ENCODE data around the gene ARRB1. TPM values are rescaled to one million over a fixed set of nuclear protein-coding genes. Genes with fewer than 3 reads are reported as not detected.

Gene ARRB1
- total RNA-seq, 2 experiments from 2014 or later = 26.7 to 27.8 TPM

DNA sequence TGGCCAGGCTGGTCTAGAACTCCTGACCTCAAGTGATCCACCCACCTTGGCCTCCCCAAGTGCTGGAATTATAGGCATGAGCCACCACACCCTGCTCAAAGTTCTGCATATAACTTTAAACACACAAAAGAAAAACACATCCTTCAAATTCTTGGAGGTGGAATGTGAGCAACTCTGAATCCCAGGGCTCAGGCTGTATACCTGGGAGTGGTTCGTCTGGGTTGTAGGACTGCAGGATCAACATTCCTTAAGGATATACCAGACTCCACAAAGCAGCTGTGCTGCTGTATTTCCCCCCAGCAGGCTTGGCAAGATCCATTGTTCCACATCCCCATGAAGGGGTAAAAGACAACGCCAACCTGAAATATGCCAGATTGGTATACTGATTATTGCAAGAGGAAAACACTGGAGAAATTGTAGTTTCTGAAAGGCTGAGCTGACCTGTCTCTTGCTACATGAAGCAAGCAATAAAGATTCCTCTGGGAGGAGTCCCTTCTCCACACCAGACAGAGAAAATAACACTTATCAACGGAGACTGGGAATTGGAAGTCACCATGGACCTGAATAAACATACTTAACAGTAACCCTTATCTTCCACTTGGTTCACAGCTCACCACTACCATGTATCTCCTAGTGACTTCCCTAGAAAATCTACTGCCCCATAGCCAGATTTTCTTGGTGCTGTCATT is 35.6 kb upstream of the ARRB1 start:
- CTCF ChIA-PET = interaction anchor here (7.4 kb wide), 1 partner anchor 107 kb away, joined by 49 read pairs; no protein-coding TSS in a partner anchor
- Histone ChIP-seq H3K36me3 (ENCODE audit: insufficient read depth, low read length) (no peaks in the 10 kb centered on the region), H3K27ac (ENCODE audit: low read depth in 1 of 2, low read length in 2 of 2) (no peak overlapping the region), H3K4me1 (ENCODE audit: insufficient read depth, low read length) (peaks cover 33% of the 10 kb centered on the region), H3K9me3 (ENCODE audit: control insufficient read depth in 1 of 2, insufficient read depth in 1 of 2, low read length in 2 of 2) (no peaks in the 10 kb centered on the region), H3K27me3 (ENCODE audit: control insufficient read depth in 1 of 2, insufficient read depth in 2 of 2, low read length in 2 of 2) (no peaks in the 10 kb centered on the region), H3K4me3 (ENCODE audit: low read length) (no peak overlapping the region)
- peaks cover 20% of the 10 kb centered on the region for H3K4me1 Mint-ChIP-seq (ENCODE audit: low read depth)
- H3K36me3 Mint-ChIP-seq (ENCODE audit: low read depth) = no peaks in the 10 kb centered on the region
- POLR2A ChIA-PET = interaction anchor here (0.7 to 4.1 kb wide), 2 partner anchors 111 to 192 kb away, joined by 3 to 23 read pairs; no protein-coding TSS in a partner anchor
- H3K9me3 Mint-ChIP-seq = no peaks in the 10 kb centered on the region
- H3K4me3 Mint-ChIP-seq = no peak overlapping the region
- DNase-seq = no peak
- TF ChIP-seq, protein P1, sequence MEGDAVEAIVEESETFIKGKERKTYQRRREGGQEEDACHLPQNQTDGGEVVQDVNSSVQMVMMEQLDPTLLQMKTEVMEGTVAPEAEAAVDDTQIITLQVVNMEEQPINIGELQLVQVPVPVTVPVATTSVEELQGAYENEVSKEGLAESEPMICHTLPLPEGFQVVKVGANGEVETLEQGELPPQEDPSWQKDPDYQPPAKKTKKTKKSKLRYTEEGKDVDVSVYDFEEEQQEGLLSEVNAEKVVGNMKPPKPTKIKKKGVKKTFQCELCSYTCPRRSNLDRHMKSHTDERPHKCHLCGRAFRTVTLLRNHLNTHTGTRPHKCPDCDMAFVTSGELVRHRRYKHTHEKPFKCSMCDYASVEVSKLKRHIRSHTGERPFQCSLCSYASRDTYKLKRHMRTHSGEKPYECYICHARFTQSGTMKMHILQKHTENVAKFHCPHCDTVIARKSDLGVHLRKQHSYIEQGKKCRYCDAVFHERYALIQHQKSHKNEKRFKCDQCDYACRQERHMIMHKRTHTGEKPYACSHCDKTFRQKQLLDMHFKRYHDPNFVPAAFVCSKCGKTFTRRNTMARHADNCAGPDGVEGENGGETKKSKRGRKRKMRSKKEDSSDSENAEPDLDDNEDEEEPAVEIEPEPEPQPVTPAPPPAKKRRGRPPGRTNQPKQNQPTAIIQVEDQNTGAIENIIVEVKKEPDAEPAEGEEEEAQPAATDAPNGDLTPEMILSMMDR (IDR thresholded peaks at IDR 0.05) = no peak
- H3K27me3 Mint-ChIP-seq = no peaks in the 10 kb centered on the region
- H3K27ac Mint-ChIP-seq = no peak overlapping the region
- no peak for ATAC-seq (ENCODE audit: poor library complexity)
- intact Hi-C loops (cut with DNase I, micrococcal nuclease) = loop anchor here in 1 of 2 experiments (5.0 kb wide), 2 partner anchors 245 to 480 kb away; no protein-coding TSS in a partner anchor

DNA sequence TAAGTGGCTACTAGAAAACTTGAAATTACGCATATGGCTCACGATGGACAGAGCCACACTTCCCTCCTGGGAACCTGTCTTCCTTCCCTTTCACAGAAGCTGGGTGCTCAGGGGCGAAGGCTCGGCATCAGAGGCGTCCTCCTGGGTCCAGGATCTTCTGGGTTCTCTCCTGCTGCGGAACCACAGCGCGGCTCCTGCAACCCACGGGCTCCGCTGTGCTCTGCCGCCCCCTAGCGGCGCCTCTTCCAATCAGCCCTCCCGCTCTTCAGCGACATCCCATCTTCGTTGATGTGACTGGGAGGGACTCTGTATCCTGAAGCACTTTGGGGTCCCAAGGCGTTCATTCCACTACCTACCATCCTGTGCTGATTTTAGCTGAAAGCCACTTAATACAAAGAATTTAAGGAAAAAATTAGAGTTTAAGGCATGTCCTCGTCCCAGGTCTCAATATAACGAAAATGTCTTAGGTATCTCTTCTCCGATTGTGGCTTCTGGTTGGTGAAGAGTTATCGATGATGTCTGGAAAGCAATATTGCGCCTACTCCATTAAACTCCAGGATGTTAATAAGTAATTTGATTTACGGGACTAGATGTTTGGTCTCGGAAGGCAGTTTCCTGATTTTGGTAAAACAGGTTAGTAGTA is 33.1 kb upstream of the ARRB1 start:
- peaks cover 33% of the 10 kb centered on the region for H3K4me1 ChIP-seq (ENCODE audit: insufficient read depth, low read length)
- H3K27me3 ChIP-seq (ENCODE audit: control insufficient read depth in 1 of 2, insufficient read depth in 2 of 2, low read length in 2 of 2) = no peaks in the 10 kb centered on the region
- H3K9me3 Mint-ChIP-seq = no peaks in the 10 kb centered on the region
- peak; percentile 83 for ATAC-seq (ENCODE audit: poor library complexity)
- H3K27ac Mint-ChIP-seq = peak overlapping the region; percentile 63
- H3K4me3 Mint-ChIP-seq = peak overlapping the region; percentile 66
- intact Hi-C loops (cut with DNase I, micrococcal nuclease) = loop anchor here (1.0 to 5.0 kb wide), 6 partner anchors 55 to 483 kb away; no protein-coding TSS in a partner anchor
- ChIA-PET POLR2A (interaction anchor here (0.7 to 5.1 kb wide), 8 partner anchors 15 to 136 kb away, joined by 3 to 33 read pairs (median 6); no protein-coding TSS in a partner anchor), CTCF (interaction anchor here (0.7 to 7.4 kb wide), 13 partner anchors 13 to 123 kb away, joined by 3 to 49 read pairs (median 4); no protein-coding TSS in a partner anchor)
- H3K4me1 Mint-ChIP-seq (ENCODE audit: low read depth) = peaks cover 20% of the 10 kb centered on the region
- TF ChIP-seq, protein P1 (IDR thresholded peaks at IDR 0.05) = peak; percentile 98
- no peak overlapping the region for H3K27ac ChIP-seq (ENCODE audit: low read depth in 1 of 2, low read length in 2 of 2)
- H3K4me3 ChIP-seq (ENCODE audit: low read length) = no peak overlapping the region
- no peaks in the 10 kb centered on the region for H3K36me3 ChIP-seq (ENCODE audit: insufficient read depth, low read length)
- H3K27me3 Mint-ChIP-seq = no peaks in the 10 kb centered on the region
- DNase-seq = peak; percentile 58 to 91 (median 76)
- H3K36me3 Mint-ChIP-seq (ENCODE audit: low read depth) = no peaks in the 10 kb centered on the region
- H3K9me3 ChIP-seq (ENCODE audit: control insufficient read depth in 1 of 2, insufficient read depth in 1 of 2, low read length in 2 of 2) = no peaks in the 10 kb centered on the region

DNA sequence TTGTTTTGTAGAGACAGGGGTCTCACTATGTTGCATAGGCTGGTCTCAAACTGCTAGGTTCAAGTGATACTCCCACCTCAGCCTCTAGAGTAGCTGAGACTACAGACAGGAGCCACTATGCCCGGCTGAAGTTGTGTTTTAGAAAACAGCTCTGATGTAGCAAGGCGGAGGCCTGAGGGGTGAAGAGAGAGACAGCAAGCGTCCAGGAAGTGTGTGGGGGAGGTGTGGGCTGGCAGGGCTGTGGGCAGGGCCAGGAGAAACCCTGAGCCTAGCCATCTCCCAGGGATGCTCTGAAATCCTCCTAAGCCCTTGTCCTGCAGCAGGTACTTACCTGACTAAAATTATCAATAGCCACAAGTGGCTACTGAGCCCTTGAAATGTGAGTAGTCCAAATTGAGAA is 31.8 kb upstream of the ARRB1 start:
- CTCF ChIA-PET = interaction anchor here (0.7 to 7.4 kb wide), 3 partner anchors 21 to 103 kb away, joined by 3 to 49 read pairs (median 4); no protein-coding TSS in a partner anchor
- DNase-seq = peak in 11 of 14 experiments; percentile 13 to 69 (median 48)
- TF ChIP-seq, protein P1 (IDR thresholded peaks at IDR 0.05) = no peak
- H3K27ac Mint-ChIP-seq = peak overlapping the region; percentile 63
- Histone ChIP-seq H3K9me3 (ENCODE audit: control insufficient read depth in 1 of 2, insufficient read depth in 1 of 2, low read length in 2 of 2) (no peaks in the 10 kb centered on the region), H3K27ac (ENCODE audit: low read depth in 1 of 2, low read length in 2 of 2) (peak overlapping the region; percentile 5 to 70), H3K36me3 (ENCODE audit: insufficient read depth, low read length) (no peaks in the 10 kb centered on the region), H3K27me3 (ENCODE audit: control insufficient read depth in 1 of 2, insufficient read depth in 2 of 2, low read length in 2 of 2) (no peaks in the 10 kb centered on the region), H3K4me3 (ENCODE audit: low read length) (no peak overlapping the region), H3K4me1 (ENCODE audit: insufficient read depth, low read length) (peaks cover 24% of the 10 kb centered on the region)
- H3K27me3 Mint-ChIP-seq = no peaks in the 10 kb centered on the region
- H3K9me3 Mint-ChIP-seq = no peaks in the 10 kb centered on the region
- peak overlapping the region; percentile 38 for H3K4me3 Mint-ChIP-seq
- POLR2A ChIA-PET = interaction anchor here (0.9 to 5.1 kb wide), 7 partner anchors 17 to 107 kb away, joined by 3 to 33 read pairs (median 9); no protein-coding TSS in a partner anchor
- H3K4me1 Mint-ChIP-seq (ENCODE audit: low read depth) = peaks cover 20% of the 10 kb centered on the region
- ATAC-seq (ENCODE audit: poor library complexity) = peak; percentile 45
- intact Hi-C loops (cut with DNase I, micrococcal nuclease) = loop anchor here in 1 of 2 experiments (5.0 kb wide), 1 partner anchor 241 kb away; no protein-coding TSS in a partner anchor
- no peaks in the 10 kb centered on the region for H3K36me3 Mint-ChIP-seq (ENCODE audit: low read depth)

All from CD4-positive, alpha-beta T cell (primary cell).